ENCODE results near the gene PLEKHG7.

Gene PLEKHG7

GRCh38 chr12:92706594-92706993 is 3.8 kb downstream of the PLEKHG7 start:
- DNase-seq (ENCODE audit: extremely low read depth in 1 of 2, low read depth in 1 of 2): no peak

DNA sequence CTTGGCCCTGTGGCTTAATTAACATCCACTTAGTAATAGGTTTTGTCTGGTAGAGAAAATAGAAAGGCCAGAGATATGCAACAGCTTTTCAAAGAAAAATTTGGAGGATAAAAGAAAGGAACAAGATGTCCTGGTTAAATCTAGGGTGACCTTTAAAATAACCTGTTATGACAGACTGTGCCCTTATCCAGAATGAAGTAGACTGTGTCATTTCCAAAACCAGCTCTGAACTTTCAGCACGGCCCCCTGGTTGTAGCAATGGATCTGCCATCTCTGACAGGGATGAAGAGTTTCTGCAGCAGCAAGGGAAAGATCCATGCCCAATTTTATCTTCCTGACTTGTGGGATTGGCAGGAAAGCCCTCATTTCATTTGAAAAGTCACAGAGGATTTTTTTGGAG is 5.1 kb downstream of the PLEKHG7 start:
- no peak for DNase-seq (ENCODE audit: extremely low read depth in 1 of 2, low read depth in 1 of 2)

GRCh38 chr12:92715625-92716024 is 12.8 kb downstream of the PLEKHG7 start:
- DNase-seq (ENCODE audit: extremely low read depth in 1 of 2, low read depth in 1 of 2): no peak

GRCh38 chr12:92717202-92717601 is 14.4 kb downstream of the PLEKHG7 start:
- no peak for DNase-seq (ENCODE audit: extremely low read depth in 1 of 2, low read depth in 1 of 2)

GRCh38 chr12:92718483-92718990 is 15.7 kb downstream of the PLEKHG7 start:
- no peak for DNase-seq (ENCODE audit: extremely low read depth in 1 of 2, low read depth in 1 of 2)

DNA sequence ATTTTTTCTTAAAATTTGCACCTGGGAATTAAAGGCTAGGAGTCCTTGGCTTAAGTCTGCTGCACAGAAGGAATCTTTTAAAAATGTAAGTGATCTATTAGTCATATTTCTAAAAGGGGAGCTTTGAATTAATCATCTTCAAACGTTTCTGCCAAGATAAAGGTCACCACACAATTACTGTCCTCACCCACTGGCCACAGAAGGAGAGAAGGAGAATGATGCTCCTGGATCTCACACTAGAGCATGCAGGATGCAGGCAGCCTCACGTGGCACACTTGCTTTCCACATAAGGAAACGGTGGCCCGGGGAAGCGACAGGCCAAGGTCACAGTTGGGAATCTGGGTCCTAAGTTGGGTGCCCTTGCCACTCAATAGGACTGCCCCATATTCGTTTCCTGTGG is 16.9 kb downstream of the PLEKHG7 start:
- DNase-seq (ENCODE audit: extremely low read depth in 1 of 2, low read depth in 1 of 2): no peak

DNA sequence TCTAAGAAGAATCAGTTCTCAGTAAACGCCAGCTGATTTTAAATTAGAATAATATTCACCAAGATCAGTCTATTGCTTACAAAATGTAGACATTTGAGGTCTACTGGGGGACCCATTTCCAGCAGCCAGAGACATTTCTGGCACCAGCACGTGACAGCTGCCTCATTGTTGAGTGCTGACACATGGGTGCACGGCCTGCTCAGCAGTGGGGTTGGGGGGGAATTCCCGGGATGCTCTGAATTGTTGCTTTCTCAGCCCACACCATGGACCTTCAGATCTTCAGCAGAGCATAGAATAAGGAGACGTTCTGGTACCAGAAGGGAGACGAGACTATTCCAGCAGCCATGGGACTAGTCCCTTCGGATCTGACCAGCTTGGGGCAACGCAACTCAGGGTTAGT is 18.3 kb downstream of the PLEKHG7 start:
- no peak for DNase-seq (ENCODE audit: extremely low read depth in 1 of 2, low read depth in 1 of 2)

DNA sequence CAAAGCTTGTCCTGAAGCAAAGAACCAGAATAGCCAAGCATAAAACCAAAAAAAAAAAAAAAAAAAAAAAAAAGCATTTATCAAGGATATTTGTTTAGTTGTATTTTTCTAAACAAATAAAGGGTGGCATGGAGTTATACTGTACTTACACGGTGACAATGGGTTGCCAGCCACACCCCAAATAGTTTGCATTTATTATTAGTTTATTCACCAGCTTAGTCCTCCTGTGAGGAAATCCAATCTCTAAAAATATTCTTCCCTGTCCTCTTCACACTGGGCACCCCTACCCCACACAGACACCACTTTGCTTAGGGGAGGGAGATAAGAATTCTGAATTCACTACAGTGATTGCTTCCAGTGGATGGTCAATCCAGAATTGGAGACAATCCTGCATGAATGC is 18.9 kb downstream of the PLEKHG7 start:
- no peak for DNase-seq (ENCODE audit: extremely low read depth in 1 of 2, low read depth in 1 of 2)

- no peak for DNase-seq (ENCODE audit: extremely low read depth in 1 of 2, low read depth in 1 of 2)
Measured at GRCh38 chr12:92722897-92723296, 20.1 kb downstream of the PLEKHG7 start.

- DNase-seq (ENCODE audit: extremely low read depth in 1 of 2, low read depth in 1 of 2): no peak
Measured at GRCh38 chr12:92726850-92727249, 24.1 kb downstream of the PLEKHG7 start.

DNA sequence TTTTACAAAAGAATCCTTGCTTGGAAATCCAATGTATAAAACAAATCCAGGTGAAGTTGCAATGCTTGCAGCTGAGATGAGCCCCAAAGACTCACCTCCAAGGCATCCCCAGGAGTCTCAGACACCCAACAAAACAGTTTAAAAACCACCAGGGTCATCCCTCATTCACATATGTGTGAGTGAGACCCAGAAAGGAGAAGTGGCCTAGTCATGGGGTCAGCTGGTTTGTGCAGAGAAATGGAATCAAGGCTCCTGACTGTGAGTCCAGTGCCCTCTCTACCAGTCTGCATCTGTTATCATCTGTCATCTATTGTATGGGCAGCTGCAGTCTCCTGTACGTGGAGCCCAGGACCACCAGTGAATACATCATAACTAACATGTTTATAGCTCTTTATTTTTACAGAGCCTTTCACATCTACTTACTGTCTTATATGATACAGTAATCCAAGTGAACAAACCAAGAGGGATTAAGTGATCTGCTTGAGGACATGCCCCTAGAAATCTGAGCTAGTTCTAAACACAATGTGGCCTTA is 27.1 kb downstream of the PLEKHG7 start:
- DNase-seq (ENCODE audit: extremely low read depth in 1 of 2, low read depth in 1 of 2): no peak

DNA sequence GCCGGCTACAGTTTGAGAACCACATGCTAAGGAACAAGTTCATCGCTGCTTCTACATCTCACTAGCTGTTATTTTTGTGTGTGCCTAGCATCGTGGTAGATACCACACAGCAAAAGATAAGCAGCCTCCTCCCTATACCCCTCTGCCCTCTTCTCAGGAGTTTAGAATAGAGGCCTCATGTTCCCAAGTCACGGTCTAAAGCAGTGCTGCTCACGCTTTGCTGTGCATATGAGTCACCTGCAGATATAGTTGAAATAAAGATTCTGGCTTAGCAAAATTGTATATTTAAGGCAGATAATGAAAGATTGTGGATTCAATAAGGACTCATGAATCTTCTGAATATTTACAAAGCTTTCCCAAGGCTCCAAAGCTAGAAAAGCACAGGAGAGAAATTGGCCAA is 28.0 kb downstream of the PLEKHG7 start:
- DNase-seq (ENCODE audit: extremely low read depth in 1 of 2, low read depth in 1 of 2): no peak

DNA sequence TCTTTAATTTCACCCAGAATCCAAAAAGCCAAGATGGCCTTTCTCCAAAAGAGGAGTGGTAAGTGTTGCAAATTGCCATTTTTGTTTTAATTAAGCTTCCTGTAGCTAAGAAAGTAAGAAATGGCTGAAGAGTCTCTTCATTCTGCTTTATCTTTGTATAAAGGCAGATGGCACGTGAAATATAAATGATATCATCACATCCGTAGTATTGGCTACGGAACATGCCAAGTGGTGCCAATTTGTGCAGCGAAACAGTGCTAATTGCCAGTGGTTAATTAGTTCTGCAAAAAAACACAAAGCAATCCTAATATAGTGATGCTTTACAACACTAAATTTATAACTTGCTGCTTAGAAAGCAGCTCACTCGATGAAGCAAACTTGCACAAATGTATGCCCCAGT is 29.4 kb downstream of the PLEKHG7 start:
- no peak for DNase-seq (ENCODE audit: extremely low read depth in 1 of 2, low read depth in 1 of 2)

- no peak for DNase-seq (ENCODE audit: extremely low read depth in 1 of 2, low read depth in 1 of 2)
Measured at GRCh38 chr12:92732716-92733115, 29.9 kb downstream of the PLEKHG7 start.

DNA sequence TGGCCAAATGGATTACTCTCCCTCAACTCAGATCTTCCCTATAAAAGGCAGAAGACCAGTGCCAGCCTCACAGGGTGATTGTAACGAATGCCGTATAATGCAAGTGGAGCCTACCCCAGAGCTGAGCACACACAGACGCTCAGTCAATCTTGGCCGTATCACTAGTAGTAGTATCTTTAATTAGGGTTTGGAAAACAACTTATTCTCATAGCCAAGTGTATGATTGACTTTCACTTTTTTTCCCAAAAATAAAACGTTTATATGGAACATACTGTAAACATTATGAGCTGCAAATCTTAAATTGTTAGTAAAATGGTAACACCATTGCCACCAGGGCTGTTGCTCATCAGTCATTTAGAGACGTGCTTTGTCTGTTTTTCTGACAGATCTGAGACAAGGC is 30.4 kb downstream of the PLEKHG7 start:
- DNase-seq (ENCODE audit: extremely low read depth in 1 of 2, low read depth in 1 of 2): no peak

DNA sequence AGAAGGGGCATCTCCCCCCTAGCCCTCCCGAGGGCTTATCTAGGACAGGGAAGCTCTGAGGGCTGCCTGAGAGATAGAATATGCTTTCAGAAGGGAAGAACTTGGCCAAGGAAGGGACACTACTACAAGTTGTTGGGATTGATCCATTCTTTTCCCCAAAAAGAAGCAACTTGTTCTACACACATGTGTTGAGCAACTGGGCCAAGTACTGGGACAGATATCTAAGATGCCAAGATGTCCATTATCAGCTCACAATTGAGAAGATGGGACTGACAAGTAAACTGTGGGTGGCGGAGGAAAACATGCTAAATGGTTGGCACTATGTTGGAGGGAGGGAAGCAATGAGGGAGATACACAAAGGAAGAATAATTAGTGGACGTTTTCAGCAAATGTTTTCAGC is 30.9 kb downstream of the PLEKHG7 start:
- no peak for DNase-seq (ENCODE audit: extremely low read depth in 1 of 2, low read depth in 1 of 2)

DNA sequence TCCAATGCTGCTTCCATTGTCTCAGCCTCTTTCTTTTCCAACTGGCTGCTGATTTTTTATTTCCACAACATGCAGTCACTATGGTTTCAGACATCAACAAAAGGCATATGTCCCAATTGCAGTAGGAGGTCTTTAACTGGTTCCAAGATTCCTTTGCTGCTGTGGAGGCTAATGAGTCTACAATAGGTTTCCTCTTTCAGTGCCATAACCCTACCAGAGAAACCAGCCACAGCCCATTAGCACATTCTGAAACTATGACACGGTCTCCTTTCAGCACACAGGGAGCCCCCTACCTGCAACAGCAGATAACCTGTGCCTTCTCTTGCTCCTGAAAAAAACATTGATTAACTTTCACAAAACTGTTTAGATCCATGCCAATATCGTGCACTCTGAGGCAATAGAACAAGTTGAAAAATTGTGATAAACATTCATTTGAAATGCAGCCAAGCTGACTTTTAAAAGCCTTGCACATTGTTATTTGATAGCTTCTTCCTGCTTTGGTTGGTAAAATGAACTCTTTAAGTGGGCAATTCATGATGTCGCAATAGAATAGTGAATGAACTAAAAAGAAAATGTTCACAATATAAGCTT is 32.4 kb downstream of the PLEKHG7 start:
- DNase-seq (ENCODE audit: extremely low read depth in 1 of 2, low read depth in 1 of 2): no peak

DNA sequence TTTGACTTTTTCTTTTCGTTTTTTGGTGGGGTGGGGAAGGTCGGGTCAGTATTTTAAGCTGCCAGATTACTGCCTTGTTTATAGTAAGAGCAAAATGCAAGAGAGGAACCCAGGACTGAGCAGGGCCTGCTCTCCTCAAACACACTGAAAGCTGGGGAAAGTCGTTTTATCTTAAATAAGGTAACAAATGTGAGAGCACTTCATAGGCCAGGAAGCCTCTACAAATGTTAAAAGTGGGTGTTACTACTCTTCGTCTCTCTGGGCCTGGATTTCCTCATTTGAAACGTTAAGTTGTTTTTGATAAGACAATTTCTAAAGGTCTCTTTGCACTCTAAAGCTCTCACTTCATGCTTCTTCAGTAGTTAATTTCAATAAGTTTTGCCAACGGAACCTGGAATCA is 33.8 kb downstream of the PLEKHG7 start:
- no peak for DNase-seq (ENCODE audit: extremely low read depth in 1 of 2, low read depth in 1 of 2)

GRCh38 chr12:92737855-92738850 is 35.4 kb downstream of the PLEKHG7 start:
- no peak for DNase-seq (ENCODE audit: extremely low read depth in 1 of 2, low read depth in 1 of 2)

- DNase-seq (ENCODE audit: extremely low read depth in 1 of 2, low read depth in 1 of 2): no peak
Measured at GRCh38 chr12:92739113-92739512, 36.3 kb downstream of the PLEKHG7 start.

- DNase-seq (ENCODE audit: extremely low read depth in 1 of 2, low read depth in 1 of 2): no peak
Measured at GRCh38 chr12:92740411-92740810, 37.6 kb downstream of the PLEKHG7 start.

- no peak for DNase-seq (ENCODE audit: extremely low read depth in 1 of 2, low read depth in 1 of 2)
Measured at GRCh38 chr12:92743026-92743425, 40.2 kb downstream of the PLEKHG7 start.
